ENCODE results near the gene SURF4.

DNA sequence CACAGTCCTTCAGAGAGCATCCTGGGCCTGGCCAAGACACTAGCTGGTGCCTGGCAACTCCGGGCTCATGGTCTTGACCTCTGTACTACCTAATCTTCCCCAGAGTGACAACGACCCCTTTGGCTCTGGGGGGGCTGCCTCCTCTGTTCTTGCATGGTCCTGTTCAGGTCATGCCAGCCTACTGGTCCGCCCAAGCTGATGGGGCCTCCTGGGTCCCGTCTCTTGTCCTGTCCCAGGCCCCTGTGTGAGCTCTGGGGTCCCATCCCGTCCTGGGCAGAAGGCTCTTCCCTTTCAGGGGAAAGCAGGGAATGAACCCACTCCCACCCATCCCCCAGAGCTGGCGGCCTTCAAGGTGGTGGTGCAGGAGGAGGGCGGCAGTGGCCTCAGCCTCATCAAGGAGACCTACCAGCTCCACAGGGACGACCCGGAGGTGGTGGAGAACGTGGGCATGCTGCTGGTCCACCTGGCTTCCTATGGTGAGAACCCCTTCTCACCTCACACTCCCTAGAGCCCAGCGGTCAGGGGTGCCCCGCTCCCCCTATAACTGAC is 28.7 kb upstream of the SURF4 start:
- TF ChIP-seq, protein P1, sequence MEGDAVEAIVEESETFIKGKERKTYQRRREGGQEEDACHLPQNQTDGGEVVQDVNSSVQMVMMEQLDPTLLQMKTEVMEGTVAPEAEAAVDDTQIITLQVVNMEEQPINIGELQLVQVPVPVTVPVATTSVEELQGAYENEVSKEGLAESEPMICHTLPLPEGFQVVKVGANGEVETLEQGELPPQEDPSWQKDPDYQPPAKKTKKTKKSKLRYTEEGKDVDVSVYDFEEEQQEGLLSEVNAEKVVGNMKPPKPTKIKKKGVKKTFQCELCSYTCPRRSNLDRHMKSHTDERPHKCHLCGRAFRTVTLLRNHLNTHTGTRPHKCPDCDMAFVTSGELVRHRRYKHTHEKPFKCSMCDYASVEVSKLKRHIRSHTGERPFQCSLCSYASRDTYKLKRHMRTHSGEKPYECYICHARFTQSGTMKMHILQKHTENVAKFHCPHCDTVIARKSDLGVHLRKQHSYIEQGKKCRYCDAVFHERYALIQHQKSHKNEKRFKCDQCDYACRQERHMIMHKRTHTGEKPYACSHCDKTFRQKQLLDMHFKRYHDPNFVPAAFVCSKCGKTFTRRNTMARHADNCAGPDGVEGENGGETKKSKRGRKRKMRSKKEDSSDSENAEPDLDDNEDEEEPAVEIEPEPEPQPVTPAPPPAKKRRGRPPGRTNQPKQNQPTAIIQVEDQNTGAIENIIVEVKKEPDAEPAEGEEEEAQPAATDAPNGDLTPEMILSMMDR (conservative IDR thresholded peaks at IDR 0.05; ENCODE audit: low read length), result no peak
- TF ChIP-seq EZH2phosphoT487 (IDR thresholded peaks at IDR 0.05; ENCODE audit: borderline replicate concordance), result no peak

All from Loucy (cell line).